ENCODE results near the gene NKX1-1. TPM values are rescaled to one million over a fixed set of nuclear protein-coding genes. Genes with fewer than 3 reads are reported as not detected.
A peak's percentile ranks its signal among the peaks of the same experiment; 100 is the strongest.

NKX1-1 gene
- total RNA-seq, 6 experiments from 2014 or later: not detected

DNA sequence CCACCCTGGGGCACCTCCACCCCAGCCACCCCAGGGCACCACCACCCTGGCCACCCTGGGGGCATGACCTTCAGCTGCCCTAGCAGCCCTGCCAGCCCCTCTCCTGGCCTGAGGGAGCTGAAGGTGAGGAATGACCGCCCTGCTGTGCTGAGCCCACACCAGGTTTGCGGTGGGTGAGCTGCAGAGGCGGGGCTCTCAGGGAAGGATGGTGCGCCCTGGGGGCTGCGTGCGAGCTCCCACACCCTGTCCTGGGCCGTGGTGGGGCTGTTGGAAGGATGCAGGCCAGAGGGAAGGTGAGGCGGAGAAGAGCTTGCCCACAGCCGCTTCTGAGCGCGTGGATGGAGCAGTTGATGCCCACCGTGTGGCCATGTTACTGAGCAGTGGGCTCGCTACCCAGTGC is 41.5 kb downstream of the NKX1-1 start:
- WGBS (ENCODE audit: insufficient coverage, low coverage, low lambda C conversion rate, missing lambda C conversion rate): 98% methylated on average over 8 of the region's 13 CpGs
- no peak overlapping the region for H3K4me3 ChIP-seq
- no peaks in the 10 kb centered on the region for H3K9me3 ChIP-seq
- no peaks in the 10 kb centered on the region for H3K27me3 ChIP-seq
- no peaks in the 10 kb centered on the region for H3K36me3 ChIP-seq
- H3K4me1 ChIP-seq: peaks cover 0 to 5% (median 0%) of the 10 kb centered on the region in 4 donors
- H3K27ac ChIP-seq: no peak overlapping the region
- DNase-seq (no peak), ATAC-seq (no peak)
- intact Hi-C loops (cut with DNase I): loop anchor here in 1 of 2 donors (10.0 kb wide), 1 partner anchor 260 kb away; no protein-coding TSS in a partner anchor
- TF ChIP-seq, protein P1, sequence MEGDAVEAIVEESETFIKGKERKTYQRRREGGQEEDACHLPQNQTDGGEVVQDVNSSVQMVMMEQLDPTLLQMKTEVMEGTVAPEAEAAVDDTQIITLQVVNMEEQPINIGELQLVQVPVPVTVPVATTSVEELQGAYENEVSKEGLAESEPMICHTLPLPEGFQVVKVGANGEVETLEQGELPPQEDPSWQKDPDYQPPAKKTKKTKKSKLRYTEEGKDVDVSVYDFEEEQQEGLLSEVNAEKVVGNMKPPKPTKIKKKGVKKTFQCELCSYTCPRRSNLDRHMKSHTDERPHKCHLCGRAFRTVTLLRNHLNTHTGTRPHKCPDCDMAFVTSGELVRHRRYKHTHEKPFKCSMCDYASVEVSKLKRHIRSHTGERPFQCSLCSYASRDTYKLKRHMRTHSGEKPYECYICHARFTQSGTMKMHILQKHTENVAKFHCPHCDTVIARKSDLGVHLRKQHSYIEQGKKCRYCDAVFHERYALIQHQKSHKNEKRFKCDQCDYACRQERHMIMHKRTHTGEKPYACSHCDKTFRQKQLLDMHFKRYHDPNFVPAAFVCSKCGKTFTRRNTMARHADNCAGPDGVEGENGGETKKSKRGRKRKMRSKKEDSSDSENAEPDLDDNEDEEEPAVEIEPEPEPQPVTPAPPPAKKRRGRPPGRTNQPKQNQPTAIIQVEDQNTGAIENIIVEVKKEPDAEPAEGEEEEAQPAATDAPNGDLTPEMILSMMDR (IDR thresholded peaks at IDR 0.05): no peak
- no peak for TF ChIP-seq POLR2A (IDR thresholded peaks at IDR 0.05)

DNA sequence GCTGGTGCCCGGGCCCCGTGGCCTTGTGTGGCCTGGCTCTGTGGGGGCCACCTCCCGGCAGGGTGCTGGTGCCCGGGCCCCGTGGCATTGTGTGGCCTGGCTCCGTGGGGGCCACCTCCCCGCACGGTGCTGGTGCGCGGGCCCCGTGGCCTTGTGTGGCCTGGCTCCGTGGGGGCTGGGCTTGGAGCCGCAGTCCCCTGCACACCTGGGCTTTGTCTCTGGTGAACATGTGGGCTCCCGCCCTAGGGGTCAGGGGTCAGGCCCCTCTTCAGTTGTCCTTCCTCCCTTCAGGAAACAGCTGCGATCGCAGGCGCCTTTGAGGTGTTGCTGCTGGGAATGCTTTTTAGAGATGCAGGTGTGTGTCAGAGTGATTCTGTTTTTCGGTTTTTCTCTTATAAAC is 42.0 kb downstream of the NKX1-1 start:
- no CpG with 5 or more reads among the region's 18 CpGs for WGBS (ENCODE audit: insufficient coverage, low coverage, low lambda C conversion rate, missing lambda C conversion rate)
- intact Hi-C loops (cut with DNase I): loop anchor here in 1 of 2 donors (10.0 kb wide), 1 partner anchor 261 kb away; no protein-coding TSS in a partner anchor
- H3K27ac ChIP-seq: no peak overlapping the region
- H3K36me3 ChIP-seq: no peaks in the 10 kb centered on the region
- DNase-seq (peak in 1 of 3 donors; percentile 12), ATAC-seq (no peak)
- no peak overlapping the region for H3K4me3 ChIP-seq
- peaks cover 0 to 2% (median 0%) of the 10 kb centered on the region in 4 donors for H3K4me1 ChIP-seq
- no peaks in the 10 kb centered on the region for H3K9me3 ChIP-seq
- TF ChIP-seq, protein P1 (IDR thresholded peaks at IDR 0.05): no peak
- no peak for TF ChIP-seq POLR2A (IDR thresholded peaks at IDR 0.05)
- no peaks in the 10 kb centered on the region for H3K27me3 ChIP-seq

DNA sequence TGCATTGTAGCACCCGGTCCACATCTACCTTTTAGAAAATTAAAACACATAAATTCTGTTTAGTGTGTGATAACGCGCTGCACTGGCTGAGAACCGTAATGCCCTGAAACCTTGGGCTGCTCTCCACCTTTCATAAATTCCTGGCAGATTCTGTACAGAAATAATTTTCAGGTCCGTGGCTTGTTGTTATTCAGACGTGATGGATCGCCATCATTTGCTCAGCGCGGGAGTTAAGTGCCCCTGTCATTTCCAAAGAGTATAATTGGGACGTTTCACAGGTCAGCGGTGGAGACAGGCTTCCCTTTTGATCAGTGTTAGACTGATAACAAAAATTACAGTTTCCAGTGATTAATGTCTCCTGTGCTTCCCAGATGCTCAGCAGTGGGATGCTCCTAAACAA is 42.7 kb downstream of the NKX1-1 start:
- no peak for TF ChIP-seq POLR2A (IDR thresholded peaks at IDR 0.05)
- TF ChIP-seq, protein P1 (IDR thresholded peaks at IDR 0.05): no peak
- intact Hi-C loops (cut with DNase I): loop anchor here in 1 of 2 donors (10.0 kb wide), 1 partner anchor 261 kb away; no protein-coding TSS in a partner anchor
- Histone ChIP-seq H3K4me3 (no peak overlapping the region), H3K4me1 (no peaks in the 10 kb centered on the region), H3K36me3 (no peaks in the 10 kb centered on the region), H3K27me3 (no peaks in the 10 kb centered on the region), H3K27ac (no peak overlapping the region), H3K9me3 (no peaks in the 10 kb centered on the region)
- DNase-seq (peak in 1 of 3 donors; percentile 7), ATAC-seq (no peak)
- 93% methylated on average over 10 of the region's 11 CpGs for WGBS (ENCODE audit: insufficient coverage, low coverage, low lambda C conversion rate, missing lambda C conversion rate)

DNA sequence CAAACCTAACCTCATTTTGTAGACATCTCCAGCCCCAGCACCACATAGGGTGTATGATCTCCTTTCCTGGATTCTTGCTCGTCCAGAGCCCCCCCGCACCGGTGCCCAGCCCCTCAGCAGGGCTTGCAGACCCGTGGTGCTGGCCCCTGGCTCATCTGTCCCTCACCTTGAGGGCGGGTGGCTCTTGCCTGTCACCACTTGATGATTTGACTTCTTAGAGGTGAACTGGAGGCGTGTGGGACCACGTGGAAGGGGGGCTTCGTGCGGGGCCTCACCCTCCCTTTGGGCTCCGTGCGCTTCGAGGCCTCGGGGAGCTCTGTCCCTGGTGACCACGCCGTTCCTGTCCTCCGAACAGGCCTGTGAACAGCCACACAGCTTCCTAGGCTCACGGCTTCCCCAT is 43.7 kb downstream of the NKX1-1 start:
- Histone ChIP-seq H3K4me3 (no peak overlapping the region), H3K27ac (no peak overlapping the region), H3K36me3 (peaks cover 0 to 7% (median 0%) of the 10 kb centered on the region in 4 donors), H3K4me1 (no peaks in the 10 kb centered on the region), H3K27me3 (no peaks in the 10 kb centered on the region), H3K9me3 (no peaks in the 10 kb centered on the region)
- ATAC-seq (no peak), DNase-seq (no peak)
- 100% methylated on average over 2 of the region's 17 CpGs for WGBS (ENCODE audit: insufficient coverage, low coverage, low lambda C conversion rate, missing lambda C conversion rate)
- TF ChIP-seq POLR2A (IDR thresholded peaks at IDR 0.05): no peak
- TF ChIP-seq, protein P1 (IDR thresholded peaks at IDR 0.05): no peak
- intact Hi-C loops (cut with DNase I): loop anchor here in 1 of 2 donors (10.0 kb wide), 1 partner anchor 262 kb away; no protein-coding TSS in a partner anchor
